ENCODE measurements around the gene UGGT2. TPM values are rescaled to one million over a fixed set of nuclear protein-coding genes. Genes with fewer than 3 reads are reported as not detected.

The UGGT2 gene
- total RNA-seq, 2 donors from 2014 or later, result 37.2 to 40.9 TPM

DNA sequence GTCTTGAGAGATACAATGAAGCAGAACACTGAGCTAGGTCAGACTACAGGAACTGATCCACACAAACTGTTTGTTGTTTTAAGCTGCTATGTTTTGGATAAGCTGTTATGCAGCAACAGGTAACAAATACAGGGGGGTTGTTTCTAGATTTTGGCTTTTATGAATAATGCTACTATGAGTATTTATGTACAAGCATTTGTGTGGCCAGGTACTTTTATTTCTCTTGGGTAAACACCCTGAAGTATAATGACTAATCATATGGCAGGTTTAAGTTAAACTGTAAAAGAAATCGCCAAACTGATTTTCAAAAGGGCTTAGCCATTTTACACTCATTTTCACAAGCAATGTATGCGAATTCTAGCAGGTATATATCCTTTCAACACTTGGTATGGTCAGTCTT is 210.3 kb downstream of the UGGT2 start:
- Mint-ChIP-seq H3K27me3 (ENCODE audit: insufficient read depth) (no peaks in the 10 kb centered on the region), H3K4me3 (no peak overlapping the region), H3K36me3 (ENCODE audit: low read depth) (peaks cover 55% of the 10 kb centered on the region), H3K4me1 (no peaks in the 10 kb centered on the region), H3K27ac (no peak overlapping the region), H3K9me3 (peaks cover 56% of the 10 kb centered on the region)
- Histone ChIP-seq H3K9ac (ENCODE audit: extremely low read depth, low read length, poor library complexity, severe bottlenecking) (no peak overlapping the region), H3K36me3 (ENCODE audit: control insufficient read depth, insufficient read depth, low read length) (peaks cover 12% of the 10 kb centered on the region), H3K27me3 (ENCODE audit: control insufficient read depth, insufficient read depth, low read length, poor library complexity, severe bottlenecking) (no peaks in the 10 kb centered on the region), H3K4me1 (ENCODE audit: control insufficient read depth, insufficient read depth, low read length) (no peaks in the 10 kb centered on the region), H3K4me3 (ENCODE audit: low read length) (no peak overlapping the region), H3K9me3 (ENCODE audit: control insufficient read depth, low read length) (peaks cover 33% of the 10 kb centered on the region), H3K27ac (ENCODE audit: low read depth, low read length) (no peak overlapping the region)
- no peak for TF ChIP-seq CTCF (conservative IDR thresholded peaks at IDR 0.05)
- no peak for DNase-seq
- 92% methylated on average over 2 of the region's 2 CpGs; no CpG with 5 or more reads in 1 of the 2 experiments for whole genome bisulfite sequencing, 2 experiments (ENCODE audit: insufficient coverage in 1 of 2, insufficient read length in 1 of 2)

- no peak overlapping the region for H3K9ac ChIP-seq (ENCODE audit: extremely low read depth, low read length, poor library complexity, severe bottlenecking)
- no peaks in the 10 kb centered on the region for H3K4me1 ChIP-seq (ENCODE audit: control insufficient read depth, insufficient read depth, low read length)
- Mint-ChIP-seq H3K36me3 (ENCODE audit: low read depth) (peaks cover 55% of the 10 kb centered on the region), H3K27ac (no peak overlapping the region), H3K9me3 (peaks cover 54% of the 10 kb centered on the region), H3K4me1 (no peaks in the 10 kb centered on the region), H3K27me3 (ENCODE audit: insufficient read depth) (no peaks in the 10 kb centered on the region), H3K4me3 (no peak overlapping the region)
- H3K36me3 ChIP-seq (ENCODE audit: control insufficient read depth, insufficient read depth, low read length), result peaks cover 7% of the 10 kb centered on the region
- DNase-seq, result no peak
- TF ChIP-seq CTCF (conservative IDR thresholded peaks at IDR 0.05), result no peak
- H3K9me3 ChIP-seq (ENCODE audit: control insufficient read depth, low read length), result peaks cover 35% of the 10 kb centered on the region
- H3K27me3 ChIP-seq (ENCODE audit: control insufficient read depth, insufficient read depth, low read length, poor library complexity, severe bottlenecking), result no peaks in the 10 kb centered on the region
- no peak overlapping the region for H3K4me3 ChIP-seq (ENCODE audit: low read length)
- no peak overlapping the region for H3K27ac ChIP-seq (ENCODE audit: low read depth, low read length)
These were observed 211.3 kb downstream of the UGGT2 start for GRCh38 chr13:95841894-95842293.

DNA sequence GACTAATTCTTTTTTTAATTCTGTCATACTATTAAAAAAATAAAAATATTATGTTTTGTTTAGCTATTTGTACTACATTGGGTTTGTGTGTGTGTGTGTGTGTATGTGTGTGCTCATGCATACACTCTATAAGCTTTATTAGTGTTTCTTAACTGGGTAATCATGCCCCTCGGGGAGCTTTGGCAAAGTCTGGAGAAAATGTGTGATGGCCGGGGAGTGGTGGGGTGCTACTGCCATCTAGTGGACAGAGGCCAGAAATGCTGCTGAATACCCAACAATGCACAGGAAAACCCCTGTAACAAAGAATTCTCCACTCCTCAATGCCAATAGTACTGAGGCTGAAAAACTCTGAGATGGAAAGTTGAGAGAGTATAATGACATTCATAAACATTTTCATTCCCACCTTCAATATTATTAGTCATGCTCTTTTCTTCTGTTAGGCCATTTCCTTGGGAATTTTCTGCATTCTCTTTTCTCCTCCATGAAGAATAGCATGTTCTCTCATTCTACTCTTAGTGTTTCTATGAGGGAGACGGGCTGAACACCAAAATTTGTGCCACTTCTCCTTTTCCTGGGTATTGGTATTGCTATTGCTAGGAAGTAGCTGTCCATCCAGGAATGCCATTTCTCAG is 219.0 kb downstream of the UGGT2 start:
- H3K27me3 ChIP-seq (ENCODE audit: control insufficient read depth, insufficient read depth, low read length, poor library complexity, severe bottlenecking), result no peaks in the 10 kb centered on the region
- peaks cover 21% of the 10 kb centered on the region for H3K9me3 ChIP-seq (ENCODE audit: control insufficient read depth, low read length)
- H3K4me3 ChIP-seq (ENCODE audit: low read length), result no peak overlapping the region
- TF ChIP-seq CTCF (conservative IDR thresholded peaks at IDR 0.05), result peak; percentile 93
- 40% methylated on average over 3 of the region's 3 CpGs; no CpG with 5 or more reads in 1 of the 2 experiments for WGBS, 2 experiments (ENCODE audit: insufficient coverage in 1 of 2, insufficient read length in 1 of 2)
- Mint-ChIP-seq H3K36me3 (ENCODE audit: low read depth) (peaks cover 37% of the 10 kb centered on the region), H3K27ac (no peak overlapping the region), H3K27me3 (ENCODE audit: insufficient read depth) (no peaks in the 10 kb centered on the region), H3K9me3 (peaks cover 32% of the 10 kb centered on the region), H3K4me1 (peaks cover 3% of the 10 kb centered on the region), H3K4me3 (no peak overlapping the region)
- H3K4me1 ChIP-seq (ENCODE audit: control insufficient read depth, insufficient read depth, low read length), result no peaks in the 10 kb centered on the region
- no peak overlapping the region for H3K9ac ChIP-seq (ENCODE audit: extremely low read depth, low read length, poor library complexity, severe bottlenecking)
- H3K27ac ChIP-seq (ENCODE audit: low read depth, low read length), result no peak overlapping the region
- DNase-seq, result peak; percentile 89
- no peaks in the 10 kb centered on the region for H3K36me3 ChIP-seq (ENCODE audit: control insufficient read depth, insufficient read depth, low read length)

All from endodermal cell (in vitro differentiated cells).